Trophoblast cell (in vitro differentiated cells and primary cell): ENCODE measurements around the gene NUDCD2.

Experiments used
- DNase-seq, 2 donors: peaks; one replicate each; pipeline ENCODE4 v3.0.0-alpha.2; 2016
- H2AFZ ChIP-seq: 2 replicates; pipeline ENCODE4 v1.6.1; 2013; ENCODE audit warnings: low read length, moderate library complexity, mild to moderate bottlenecking; ENCODE audit not compliant: insufficient read depth, poor library complexity
- H2AK5ac ChIP-seq: 2 replicates; pipeline ENCODE4 v1.6.1; 2013; ENCODE audit warnings: mild to moderate bottlenecking, low read length
- H2BK120ac ChIP-seq: 2 replicates; pipeline ENCODE4 v1.6.1; 2013; ENCODE audit warnings: low read length, mild to moderate bottlenecking, moderate library complexity; ENCODE audit not compliant: insufficient read depth, poor library complexity
- H2BK12ac ChIP-seq: 2 replicates; pipeline ENCODE4 v1.6.1; 2013; ENCODE audit warnings: mild to moderate bottlenecking, low read length, moderate library complexity
- H2BK5ac ChIP-seq: 2 replicates; pipeline ENCODE4 v1.6.1; 2013; ENCODE audit warnings: low read length, low read depth, moderate library complexity, mild to moderate bottlenecking; ENCODE audit not compliant: poor library complexity
- H3K14ac ChIP-seq: 2 replicates; pipeline ENCODE4 v1.6.1; 2013; ENCODE audit warnings: mild to moderate bottlenecking, low read length
- H3K18ac ChIP-seq: 2 replicates; pipeline ENCODE4 v1.6.1; 2013; ENCODE audit warnings: mild to moderate bottlenecking, low read length
- H3K23ac ChIP-seq: 2 replicates; pipeline ENCODE4 v1.6.1; 2013; ENCODE audit warnings: low read length
- H3K27ac ChIP-seq: 2 replicates; pipeline ENCODE4 v1.5.1; 2013; ENCODE audit warnings: low read depth, mild to moderate bottlenecking, inconsistent platforms, low read length, moderate library complexity
- H3K27me3 ChIP-seq: 2 replicates; pipeline ENCODE4 v1.6.1; 2013; ENCODE audit warnings: inconsistent platforms, mild to moderate bottlenecking, low read length, moderate library complexity; ENCODE audit not compliant: insufficient read depth
- H3K36me3 ChIP-seq, 2 experiments: 1 replicate in 1 of 2; 2 replicates in 1 of 2; pipeline ENCODE4 v1.6.1; 2013; ENCODE audit warnings: low read length in 2 of 2, mild to moderate bottlenecking in 2 of 2, moderate library complexity in 1 of 2; ENCODE audit not compliant: insufficient read depth in 2 of 2, control insufficient read depth in 1 of 2
- H3K4ac ChIP-seq: 2 replicates; pipeline ENCODE4 v1.6.1; 2013; ENCODE audit warnings: low read depth, mild to moderate bottlenecking, low read length, moderate library complexity
- H3K4me1 ChIP-seq, 2 experiments: 1 replicate in 1 of 2; 2 replicates in 1 of 2; pipeline ENCODE4 v1.6.1; 2013; ENCODE audit warnings: low read length in 2 of 2, mild to moderate bottlenecking in 2 of 2, moderate library complexity in 1 of 2; ENCODE audit not compliant: insufficient read depth in 2 of 2, control insufficient read depth in 1 of 2
- H3K4me2 ChIP-seq: 2 replicates; pipeline ENCODE4 v1.6.1; 2013; ENCODE audit warnings: inconsistent platforms, mild to moderate bottlenecking, low read length, moderate library complexity
- H3K4me3 ChIP-seq: 2 replicates; pipeline ENCODE4 v1.5.1; 2013; ENCODE audit warnings: mild to moderate bottlenecking, low read depth, low read length, inconsistent platforms
- H3K79me1 ChIP-seq: one replicate; pipeline ENCODE4 v1.6.1; 2013; ENCODE audit warnings: low read length
- H3K79me2 ChIP-seq: 2 replicates; pipeline ENCODE4 v1.6.1; 2013; ENCODE audit warnings: low read length, mild to moderate bottlenecking; ENCODE audit not compliant: control insufficient read depth, insufficient read depth, poor library complexity
- H3K9ac ChIP-seq: 2 replicates; pipeline ENCODE4 v1.6.1; 2013; ENCODE audit warnings: mild to moderate bottlenecking, low read length
- H3K9me3 ChIP-seq: 2 replicates; pipeline ENCODE4 v1.6.1; 2013; ENCODE audit warnings: low read depth, mild to moderate bottlenecking, control low read depth, inconsistent platforms, low read length; ENCODE audit not compliant: insufficient read depth
- H4K12ac ChIP-seq: 2 replicates; pipeline ENCODE4 v1.6.1; 2013; ENCODE audit warnings: low read depth, mild to moderate bottlenecking, low read length, moderate library complexity
- H4K8ac ChIP-seq: 2 replicates; pipeline ENCODE4 v1.6.1; 2013; ENCODE audit warnings: low read depth, mild to moderate bottlenecking, low read length, moderate library complexity
- H4K91ac ChIP-seq: one replicate; pipeline ENCODE4 v1.6.1; 2013; ENCODE audit warnings: low read depth, mild to moderate bottlenecking, low read length, moderate library complexity
- WGBS: extraction: QIAGEN DNeasy Blood & Tissue Kit; methylation state at CpG from one replicate; pipeline ENCODE4 v1.1.7; 2013; ENCODE audit warnings: missing lambda C conversion rate; ENCODE audit not compliant: insufficient read length, insufficient coverage; ENCODE audit errors: extremely low coverage; 5-methylcytosine and 5-hydroxymethylcytosine counted together

The NUDCD2 gene

DNA sequence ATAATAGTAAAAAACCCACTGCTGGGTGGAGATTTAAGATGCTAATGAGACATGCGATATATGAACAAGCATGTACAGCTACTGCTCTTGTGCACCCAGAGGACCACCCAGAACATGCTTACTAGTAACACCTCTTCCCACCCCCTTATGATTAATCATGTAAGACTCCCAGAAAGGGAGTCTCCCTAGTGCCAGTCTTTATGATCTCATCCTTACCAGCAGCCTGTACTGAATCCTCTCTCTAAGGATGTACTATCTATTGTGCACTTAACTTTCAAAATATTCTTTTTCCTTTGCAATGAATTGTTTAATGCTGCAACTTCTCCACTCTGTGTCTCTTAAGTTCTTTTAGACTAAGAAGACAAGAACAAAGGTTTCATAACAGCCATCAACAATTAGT, 36.4 kb upstream of the NUDCD2 start:
- Histone ChIP-seq H4K8ac (no peak overlapping the region), H3K23ac (no peak overlapping the region), H3K4me1 (no peaks in the 10 kb centered on the region), H2BK5ac (no peak overlapping the region), H3K79me1 (no peaks in the 10 kb centered on the region), H4K91ac (no peak overlapping the region), H3K9me3 (no peaks in the 10 kb centered on the region), H3K36me3 (peaks cover 2 to 7% of the 10 kb centered on the region in 2 experiments), H2BK120ac (no peak overlapping the region), H2BK12ac (no peak overlapping the region), H3K27me3 (no peaks in the 10 kb centered on the region), H4K12ac (no peak overlapping the region), H3K18ac (no peak overlapping the region), H3K79me2 (no peaks in the 10 kb centered on the region), H3K4me2 (no peak overlapping the region), H3K9ac (no peak overlapping the region), H3K4me3 (no peak overlapping the region), H3K14ac (no peak overlapping the region), H3K4ac (no peak overlapping the region), H3K27ac (no peak overlapping the region), H2AK5ac (no peak overlapping the region), H2AFZ (no peak overlapping the region)
- no peak for DNase-seq
- WGBS = no CpG with 5 or more reads among the region's 1 CpG

DNA sequence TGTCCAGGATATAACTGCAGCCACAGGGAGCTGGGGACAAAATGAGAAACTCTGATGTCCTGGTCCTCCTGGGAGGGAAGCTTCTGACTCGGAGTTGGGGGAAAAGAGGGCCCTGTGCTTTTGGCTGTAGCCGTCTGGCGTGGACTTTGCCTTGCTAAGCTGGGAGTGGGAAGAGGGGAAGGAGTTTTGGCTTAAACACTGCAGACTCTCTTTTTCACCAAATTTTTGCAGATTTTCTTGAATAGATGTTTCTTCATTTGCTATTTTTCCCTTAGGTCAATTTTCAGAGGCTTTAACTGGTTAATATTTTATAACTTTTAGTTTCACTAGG, 29.8 kb upstream of the NUDCD2 start:
- Histone ChIP-seq H2AK5ac (no peak overlapping the region), H2BK120ac (no peak overlapping the region), H4K91ac (no peak overlapping the region), H3K27ac (peak overlapping the region; percentile 21), H3K9ac (no peak overlapping the region), H2AFZ (no peak overlapping the region), H3K18ac (no peak overlapping the region), H3K4me2 (no peak overlapping the region), H2BK12ac (no peak overlapping the region), H4K8ac (no peak overlapping the region), H3K79me1 (no peaks in the 10 kb centered on the region), H3K36me3 (peaks cover 2 to 7% of the 10 kb centered on the region in 2 experiments), H3K23ac (no peak overlapping the region), H4K12ac (no peak overlapping the region), H3K4ac (no peak overlapping the region), H3K79me2 (no peaks in the 10 kb centered on the region), H3K14ac (no peak overlapping the region), H3K9me3 (no peaks in the 10 kb centered on the region), H3K4me1 (peaks cover 10% of the 10 kb centered on the region in 2 experiments), H2BK5ac (no peak overlapping the region), H3K4me3 (no peak overlapping the region), H3K27me3 (no peaks in the 10 kb centered on the region)
- DNase-seq = no peak
- no CpG with 5 or more reads among the region's 3 CpGs for WGBS

DNA sequence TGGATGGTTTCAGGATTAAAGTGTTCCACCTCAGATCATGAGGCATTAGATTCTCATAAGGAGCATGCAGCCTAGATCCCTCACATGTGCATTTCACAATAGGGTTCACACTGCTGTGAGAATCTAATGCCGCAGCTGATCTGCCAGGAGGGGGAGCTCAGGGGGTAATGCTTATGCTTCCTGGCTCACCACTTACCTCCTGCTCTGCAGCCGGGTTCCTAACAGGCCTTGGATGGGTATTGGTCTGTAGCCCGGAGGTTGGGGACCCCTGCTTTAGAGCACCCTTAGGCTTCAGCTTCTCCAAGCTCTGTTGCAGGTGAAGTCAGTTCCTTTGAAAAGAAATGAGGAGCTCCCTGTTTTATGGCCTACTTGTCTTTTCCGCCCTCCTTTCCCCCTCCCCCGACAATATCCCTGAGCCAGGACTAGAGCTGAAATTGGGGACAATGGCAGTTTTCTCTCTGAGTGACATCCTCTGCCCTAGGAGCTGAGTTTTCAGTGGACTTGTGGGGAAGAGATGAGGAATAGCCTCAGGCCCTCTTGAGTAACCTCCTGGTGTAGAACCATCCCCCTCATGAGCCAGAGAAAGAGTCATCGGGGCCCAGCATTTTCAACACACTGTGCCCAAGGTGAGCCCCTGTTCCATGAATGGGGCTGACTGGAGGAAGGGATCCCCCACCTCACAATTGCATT, 29.3 kb upstream of the NUDCD2 start:
- H3K4me2 ChIP-seq = no peak overlapping the region
- H2BK12ac ChIP-seq = no peak overlapping the region
- peaks cover 2 to 7% of the 10 kb centered on the region in 2 experiments for H3K36me3 ChIP-seq
- DNase-seq = no peak
- H3K4me3 ChIP-seq = no peak overlapping the region
- H2BK5ac ChIP-seq = peak overlapping the region; percentile 63
- H3K4ac ChIP-seq = no peak overlapping the region
- peak overlapping the region; percentile 70 for H4K8ac ChIP-seq
- H2BK120ac ChIP-seq = no peak overlapping the region
- H4K12ac ChIP-seq = peak overlapping the region; percentile 36
- peak overlapping the region; percentile 21 for H3K27ac ChIP-seq
- H3K27me3 ChIP-seq = no peaks in the 10 kb centered on the region
- no peaks in the 10 kb centered on the region for H3K9me3 ChIP-seq
- H3K9ac ChIP-seq = no peak overlapping the region
- peak overlapping the region; percentile 17 for H2AFZ ChIP-seq
- H4K91ac ChIP-seq = no peak overlapping the region
- no peak overlapping the region for H2AK5ac ChIP-seq
- peaks cover 10% of the 10 kb centered on the region in 2 experiments for H3K4me1 ChIP-seq
- H3K18ac ChIP-seq = no peak overlapping the region
- H3K79me1 ChIP-seq = no peaks in the 10 kb centered on the region
- no peaks in the 10 kb centered on the region for H3K79me2 ChIP-seq
- no peak overlapping the region for H3K23ac ChIP-seq
- WGBS = no CpG with 5 or more reads among the region's 6 CpGs
- H3K14ac ChIP-seq = no peak overlapping the region

DNA sequence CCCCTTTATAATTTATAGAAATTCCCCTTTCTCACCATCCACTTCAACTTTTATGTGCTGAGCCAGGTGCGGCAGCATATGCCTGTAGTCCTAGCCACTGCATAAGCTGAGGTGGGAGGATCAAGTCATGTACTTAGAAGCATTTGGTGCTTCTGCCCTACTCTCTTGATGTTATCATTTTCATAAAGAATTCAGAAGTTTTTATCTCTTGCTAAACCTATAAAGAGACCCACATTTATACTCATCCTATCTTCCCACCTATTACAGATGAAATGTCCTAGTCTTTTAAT, 19.0 kb upstream of the NUDCD2 start:
- H3K79me2 ChIP-seq = no peaks in the 10 kb centered on the region
- no peak overlapping the region for H3K27ac ChIP-seq
- no peak overlapping the region for H2BK120ac ChIP-seq
- H3K9ac ChIP-seq = no peak overlapping the region
- no peak overlapping the region for H2BK5ac ChIP-seq
- no peak overlapping the region for H3K18ac ChIP-seq
- H2AFZ ChIP-seq = no peak overlapping the region
- no peaks in the 10 kb centered on the region for H3K79me1 ChIP-seq
- DNase-seq = no peak
- no peak overlapping the region for H4K8ac ChIP-seq
- no peaks in the 10 kb centered on the region for H3K27me3 ChIP-seq
- no peak overlapping the region for H4K12ac ChIP-seq
- H3K4me2 ChIP-seq = no peak overlapping the region
- H2AK5ac ChIP-seq = no peak overlapping the region
- H2BK12ac ChIP-seq = no peak overlapping the region
- no CpG with 5 or more reads among the region's 1 CpG for WGBS
- no peak overlapping the region for H3K14ac ChIP-seq
- H3K4me3 ChIP-seq = no peak overlapping the region
- H3K9me3 ChIP-seq = no peaks in the 10 kb centered on the region
- H3K23ac ChIP-seq = no peak overlapping the region
- no peak overlapping the region for H4K91ac ChIP-seq
- H3K36me3 ChIP-seq = peaks cover 8 to 16% of the 10 kb centered on the region in 2 experiments
- no peaks in the 10 kb centered on the region for H3K4me1 ChIP-seq
- no peak overlapping the region for H3K4ac ChIP-seq
